Loucy (cell line): ENCODE measurements around the gene METTL4.

ENCODE experiments used
- EZH2phosphoT487 ChIP-seq: fragments of 200-600 bp; IDR thresholded peaks from 2 replicates; pipeline ENCODE4 v1.6.1; 2018; ENCODE audit warnings: antibody characterized with exemption, mild to moderate bottlenecking, moderate library complexity, borderline replicate concordance
- TF ChIP-seq, protein P1 (sequence below): fragments of 200-600 bp; sonication (generic); conservative IDR thresholded peaks from 2 replicates; pipeline ENCODE4 v1.5.1; 2014; ENCODE audit warnings: mild to moderate bottlenecking, antibody characterized with exemption, low read length

DNA sequence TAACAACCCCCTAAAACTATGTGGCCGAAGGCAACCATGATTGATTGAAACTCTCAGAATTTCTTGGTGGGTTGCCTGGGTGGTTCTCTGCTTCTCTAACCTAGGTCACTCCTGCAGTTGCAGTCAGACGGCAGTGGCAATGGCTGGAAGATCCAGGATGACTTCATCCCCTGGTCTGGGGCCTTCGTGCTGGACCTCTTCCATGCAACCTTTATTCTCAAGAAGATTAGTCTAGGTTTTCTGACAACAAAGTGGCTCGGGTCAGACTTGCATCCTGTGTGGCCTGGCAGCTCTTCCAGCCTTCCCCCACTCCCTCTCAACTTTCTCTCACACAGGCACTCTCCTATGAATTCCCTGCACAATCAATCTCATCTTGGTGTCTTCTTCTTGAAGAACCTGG, 76.4 kb downstream of the METTL4 start:
- TF ChIP-seq, protein P1, sequence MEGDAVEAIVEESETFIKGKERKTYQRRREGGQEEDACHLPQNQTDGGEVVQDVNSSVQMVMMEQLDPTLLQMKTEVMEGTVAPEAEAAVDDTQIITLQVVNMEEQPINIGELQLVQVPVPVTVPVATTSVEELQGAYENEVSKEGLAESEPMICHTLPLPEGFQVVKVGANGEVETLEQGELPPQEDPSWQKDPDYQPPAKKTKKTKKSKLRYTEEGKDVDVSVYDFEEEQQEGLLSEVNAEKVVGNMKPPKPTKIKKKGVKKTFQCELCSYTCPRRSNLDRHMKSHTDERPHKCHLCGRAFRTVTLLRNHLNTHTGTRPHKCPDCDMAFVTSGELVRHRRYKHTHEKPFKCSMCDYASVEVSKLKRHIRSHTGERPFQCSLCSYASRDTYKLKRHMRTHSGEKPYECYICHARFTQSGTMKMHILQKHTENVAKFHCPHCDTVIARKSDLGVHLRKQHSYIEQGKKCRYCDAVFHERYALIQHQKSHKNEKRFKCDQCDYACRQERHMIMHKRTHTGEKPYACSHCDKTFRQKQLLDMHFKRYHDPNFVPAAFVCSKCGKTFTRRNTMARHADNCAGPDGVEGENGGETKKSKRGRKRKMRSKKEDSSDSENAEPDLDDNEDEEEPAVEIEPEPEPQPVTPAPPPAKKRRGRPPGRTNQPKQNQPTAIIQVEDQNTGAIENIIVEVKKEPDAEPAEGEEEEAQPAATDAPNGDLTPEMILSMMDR, result no peak
- TF ChIP-seq EZH2phosphoT487, result no peak
